GM12878 (cell line): ENCODE measurements around the gene MDC1.

Source experiments
- CBFB ChIP-seq: IDR thresholded peaks from 2 replicates; pipeline ENCODE4 v1.6.1; 2016; ENCODE audit warnings: antibody characterized with exemption, low read depth
- FOS ChIP-seq: IDR thresholded peaks from 3 replicates; pipeline ENCODE4 v1.6.1; 2011; ENCODE audit warnings: borderline replicate concordance; ENCODE audit not compliant: insufficient read length; ENCODE audit errors: extremely low read depth
- NFYB ChIP-seq: IDR thresholded peaks from 2 replicates; pipeline ENCODE4 v1.6.1; 2011; ENCODE audit warnings: low read depth, mild to moderate bottlenecking, low read length, improper control_type of control experiment, moderate library complexity; ENCODE audit not compliant: insufficient read depth
- TF ChIP-seq, protein P1 (sequence below): fragments of 450-650 bp; formaldehyde crosslinking; IDR thresholded peaks from 2 replicates; pipeline ENCODE4 v1.5.0; 2022; ENCODE audit warnings: mild to moderate bottlenecking, missing genetic modification characterization
- TF ChIP-seq, protein P2 (sequence below): IDR thresholded peaks from 2 replicates; pipeline ENCODE4 v1.6.1; 2011; ENCODE audit warnings: borderline replicate concordance, low read depth, mild to moderate bottlenecking, moderate library complexity, mixed read lengths, low read length; ENCODE audit not compliant: insufficient read depth; ENCODE audit errors: extremely low read length

DNA sequence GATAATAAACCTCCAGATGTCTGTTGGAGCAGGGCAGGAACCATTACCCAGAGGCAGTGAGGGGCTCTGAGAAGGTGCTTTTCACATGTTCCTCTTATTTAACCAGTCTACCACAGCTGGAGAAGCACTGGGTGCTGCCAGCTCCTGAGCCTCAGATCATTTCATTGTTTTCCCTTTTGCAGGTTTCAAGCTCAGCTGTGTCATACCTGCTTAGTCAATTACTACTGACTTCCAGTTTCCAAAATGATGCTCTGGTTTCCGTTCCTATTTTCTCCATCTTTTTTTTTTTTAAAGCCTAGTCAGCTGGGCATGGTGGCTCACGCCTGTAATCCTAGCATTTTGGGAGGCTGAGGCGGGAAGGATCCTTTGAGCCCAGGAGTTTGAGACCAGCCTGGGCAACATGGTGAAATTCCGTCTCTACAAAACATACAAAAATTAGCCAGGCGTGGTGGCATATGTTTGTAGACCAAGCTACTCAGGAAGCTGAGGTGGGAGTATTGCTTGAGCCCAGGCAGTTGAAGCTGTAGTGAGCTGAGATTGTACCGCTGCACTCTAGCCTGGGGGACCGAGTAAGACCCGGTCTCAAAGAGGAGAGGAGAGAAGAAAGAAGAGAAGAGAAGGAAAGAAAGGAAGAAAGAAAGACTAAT lies 18.7 kb upstream of the MDC1 start:
- TF ChIP-seq, protein P1, sequence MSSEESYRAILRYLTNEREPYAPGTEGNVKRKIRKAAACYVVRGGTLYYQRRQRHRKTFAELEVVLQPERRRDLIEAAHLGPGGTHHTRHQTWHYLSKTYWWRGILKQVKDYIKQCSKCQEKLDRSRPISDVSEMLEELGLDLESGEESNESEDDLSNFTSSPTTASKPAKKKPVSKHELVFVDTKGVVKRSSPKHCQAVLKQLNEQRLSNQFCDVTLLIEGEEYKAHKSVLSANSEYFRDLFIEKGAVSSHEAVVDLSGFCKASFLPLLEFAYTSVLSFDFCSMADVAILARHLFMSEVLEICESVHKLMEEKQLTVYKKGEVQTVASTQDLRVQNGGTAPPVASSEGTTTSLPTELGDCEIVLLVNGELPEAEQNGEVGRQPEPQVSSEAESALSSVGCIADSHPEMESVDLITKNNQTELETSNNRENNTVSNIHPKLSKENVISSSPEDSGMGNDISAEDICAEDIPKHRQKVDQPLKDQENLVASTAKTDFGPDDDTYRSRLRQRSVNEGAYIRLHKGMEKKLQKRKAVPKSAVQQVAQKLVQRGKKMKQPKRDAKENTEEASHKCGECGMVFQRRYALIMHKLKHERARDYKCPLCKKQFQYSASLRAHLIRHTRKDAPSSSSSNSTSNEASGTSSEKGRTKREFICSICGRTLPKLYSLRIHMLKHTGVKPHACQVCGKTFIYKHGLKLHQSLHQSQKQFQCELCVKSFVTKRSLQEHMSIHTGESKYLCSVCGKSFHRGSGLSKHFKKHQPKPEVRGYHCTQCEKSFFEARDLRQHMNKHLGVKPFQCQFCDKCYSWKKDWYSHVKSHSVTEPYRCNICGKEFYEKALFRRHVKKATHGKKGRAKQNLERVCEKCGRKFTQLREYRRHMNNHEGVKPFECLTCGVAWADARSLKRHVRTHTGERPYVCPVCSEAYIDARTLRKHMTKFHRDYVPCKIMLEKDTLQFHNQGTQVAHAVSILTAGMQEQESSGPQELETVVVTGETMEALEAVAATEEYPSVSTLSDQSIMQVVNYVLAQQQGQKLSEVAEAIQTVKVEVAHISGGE (CRISPR knock-in tag): no peak
- TF ChIP-seq, protein P2, sequence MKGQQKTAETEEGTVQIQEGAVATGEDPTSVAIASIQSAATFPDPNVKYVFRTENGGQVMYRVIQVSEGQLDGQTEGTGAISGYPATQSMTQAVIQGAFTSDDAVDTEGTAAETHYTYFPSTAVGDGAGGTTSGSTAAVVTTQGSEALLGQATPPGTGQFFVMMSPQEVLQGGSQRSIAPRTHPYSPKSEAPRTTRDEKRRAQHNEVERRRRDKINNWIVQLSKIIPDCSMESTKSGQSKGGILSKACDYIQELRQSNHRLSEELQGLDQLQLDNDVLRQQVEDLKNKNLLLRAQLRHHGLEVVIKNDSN: no peak
- no peak for TF ChIP-seq CBFB
- no peak for TF ChIP-seq FOS
- no peak for TF ChIP-seq NFYB
